GM20000 (cell line): ENCODE measurements around the gene KISS1.

Source experiments
- DNase-seq: peaks from one replicate; pipeline ENCODE4 v3.0.0; 2012; ENCODE audit warnings: low spot score
- CTCF ChIP-seq: IDR thresholded peaks from 2 replicates; pipeline ENCODE4 v1.5.1; 2012; ENCODE audit warnings: mild to moderate bottlenecking, control low read depth; ENCODE audit errors: extremely low read depth, missing control alignments

KISS1 gene

GRCh38 chr1:204223129-204223860 is 27.0 kb upstream of the KISS1 start:
- TF ChIP-seq CTCF, result no peak
- no peak for DNase-seq

- DNase-seq, result no peak
- TF ChIP-seq CTCF, result no peak
Measured at GRCh38 chr1:204222764-204223055, 26.4 kb upstream of the KISS1 start.

- no peak for TF ChIP-seq CTCF
- DNase-seq, result no peak
Measured at GRCh38 chr1:204222006-204222763, 25.9 kb upstream of the KISS1 start.

- TF ChIP-seq CTCF, result no peak
- DNase-seq, result no peak
Measured at GRCh38 chr1:204221271-204221670, 25.0 kb upstream of the KISS1 start.

GRCh38 chr1:204219971-204220616 is 23.8 kb upstream of the KISS1 start:
- no peak for TF ChIP-seq CTCF
- no peak for DNase-seq

GRCh38 chr1:204218552-204218951 is 22.3 kb upstream of the KISS1 start:
- TF ChIP-seq CTCF, result no peak
- no peak for DNase-seq

- TF ChIP-seq CTCF, result no peak
- no peak for DNase-seq
Measured at GRCh38 chr1:204217648-204218000, 21.3 kb upstream of the KISS1 start.
